HL-60 (cell line): ENCODE measurements around the gene CNGB1.

Source experiments
- DNase-seq, 2 experiments: peaks; one replicate each; pipeline ENCODE4 v3.0.0-alpha.2; 2010 to 2020; ENCODE audit warnings: low read depth in 1 of 2, low spot score in 1 of 2
- H3K27ac ChIP-seq: fragments of 250-450 bp; sonication (Bioruptor Pico); replicated peaks from 2 replicates; pipeline ENCODE4 v1.5.1; 2020; ENCODE audit warnings: mild to moderate bottlenecking, moderate library complexity
- H3K27me3 ChIP-seq: fragments of 250-450 bp; sonication (Bioruptor Pico); 2 replicates; pipeline ENCODE4 v1.5.1; 2021; ENCODE audit warnings: mild to moderate bottlenecking, moderate library complexity; ENCODE audit not compliant: insufficient read depth, poor library complexity, severe bottlenecking
- H3K4me3 ChIP-seq: replicated peaks from 2 replicates; pipeline ENCODE4 v1.5.1; 2011; ENCODE audit warnings: mild to moderate bottlenecking, control low read depth, low read length; ENCODE audit not compliant: insufficient read depth
- GABPA ChIP-seq: IDR thresholded peaks from 2 replicates; pipeline ENCODE4 v1.6.1; 2012; ENCODE audit warnings: low read depth
- POLR2AphosphoS5 ChIP-seq: IDR thresholded peaks from 2 replicates; pipeline ENCODE4 v1.6.1; 2012; ENCODE audit warnings: low read depth
- REST ChIP-seq: IDR thresholded peaks from 2 replicates; pipeline ENCODE4 v1.6.1; 2012; ENCODE audit warnings: low read depth; ENCODE audit not compliant: insufficient replicate concordance
- SPI1 ChIP-seq: IDR thresholded peaks from 2 replicates; pipeline ENCODE4 v1.6.1; 2012; ENCODE audit warnings: low read depth, mild to moderate bottlenecking, borderline replicate concordance
- TF ChIP-seq, protein P1 (sequence below): IDR thresholded peaks from one replicate; pipeline ENCODE4 v1.5.1; 2011; ENCODE audit warnings: low read length, control low read depth, inconsistent platforms; ENCODE audit not compliant: insufficient read depth

Gene CNGB1

DNA sequence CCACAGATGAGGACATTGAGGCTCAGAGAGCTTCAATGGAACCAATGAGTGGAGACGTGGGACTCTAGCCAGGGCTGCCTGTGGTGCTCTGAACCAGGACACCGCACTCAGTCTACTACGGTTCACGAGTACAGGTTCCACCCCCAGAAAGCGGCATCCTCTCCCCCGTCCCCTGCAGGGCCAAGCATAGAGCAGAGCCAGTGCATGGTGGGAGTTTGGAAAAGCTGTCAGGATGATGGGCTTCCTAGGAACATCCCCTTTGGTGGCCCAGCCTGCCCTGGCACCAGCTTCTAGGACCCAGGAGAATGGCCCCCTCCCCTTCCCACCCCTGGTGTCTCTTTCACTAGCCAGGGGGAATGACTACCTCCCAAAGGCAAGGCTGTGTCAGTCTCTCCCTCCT, 21.2 kb upstream of the CNGB1 start:
- no peak for DNase-seq
- no peak overlapping the region for H3K4me3 ChIP-seq
- H3K27ac ChIP-seq, result no peak overlapping the region
- peaks cover 2% of the 10 kb centered on the region for H3K27me3 ChIP-seq
- TF ChIP-seq SPI1, result no peak
- TF ChIP-seq REST, result no peak
- no peak for TF ChIP-seq GABPA
- TF ChIP-seq POLR2AphosphoS5, result no peak

DNA sequence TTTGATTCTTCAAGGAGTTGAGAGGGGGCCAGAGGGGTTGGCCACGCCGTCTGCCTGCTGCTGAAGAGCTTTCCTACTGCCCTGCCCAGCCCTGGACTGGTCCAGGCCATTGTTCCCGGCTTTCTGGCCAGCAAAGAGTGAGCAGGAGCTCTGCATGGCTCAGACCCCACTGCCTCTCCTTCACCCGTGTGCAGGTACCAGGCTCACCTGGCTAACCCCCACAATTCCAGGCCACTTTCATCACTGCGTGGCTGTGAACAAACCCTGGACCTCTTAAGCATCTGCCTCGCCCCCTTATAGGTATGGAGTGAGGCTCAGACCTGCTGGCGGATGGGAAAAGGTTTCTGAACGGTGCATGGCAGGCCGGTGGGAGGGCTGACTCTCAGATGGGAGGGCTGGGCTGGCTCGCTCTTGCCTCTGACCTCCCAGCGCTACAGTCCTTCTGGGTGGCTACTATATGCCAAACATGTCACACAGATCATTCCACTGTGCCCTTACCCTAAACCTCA, 20.7 kb upstream of the CNGB1 start:
- H3K27ac ChIP-seq, result no peak overlapping the region
- H3K4me3 ChIP-seq, result no peak overlapping the region
- no peak for DNase-seq
- TF ChIP-seq, protein P1, sequence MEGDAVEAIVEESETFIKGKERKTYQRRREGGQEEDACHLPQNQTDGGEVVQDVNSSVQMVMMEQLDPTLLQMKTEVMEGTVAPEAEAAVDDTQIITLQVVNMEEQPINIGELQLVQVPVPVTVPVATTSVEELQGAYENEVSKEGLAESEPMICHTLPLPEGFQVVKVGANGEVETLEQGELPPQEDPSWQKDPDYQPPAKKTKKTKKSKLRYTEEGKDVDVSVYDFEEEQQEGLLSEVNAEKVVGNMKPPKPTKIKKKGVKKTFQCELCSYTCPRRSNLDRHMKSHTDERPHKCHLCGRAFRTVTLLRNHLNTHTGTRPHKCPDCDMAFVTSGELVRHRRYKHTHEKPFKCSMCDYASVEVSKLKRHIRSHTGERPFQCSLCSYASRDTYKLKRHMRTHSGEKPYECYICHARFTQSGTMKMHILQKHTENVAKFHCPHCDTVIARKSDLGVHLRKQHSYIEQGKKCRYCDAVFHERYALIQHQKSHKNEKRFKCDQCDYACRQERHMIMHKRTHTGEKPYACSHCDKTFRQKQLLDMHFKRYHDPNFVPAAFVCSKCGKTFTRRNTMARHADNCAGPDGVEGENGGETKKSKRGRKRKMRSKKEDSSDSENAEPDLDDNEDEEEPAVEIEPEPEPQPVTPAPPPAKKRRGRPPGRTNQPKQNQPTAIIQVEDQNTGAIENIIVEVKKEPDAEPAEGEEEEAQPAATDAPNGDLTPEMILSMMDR, result no peak
- TF ChIP-seq GABPA, result no peak
- TF ChIP-seq POLR2AphosphoS5, result no peak
- TF ChIP-seq REST, result no peak
- H3K27me3 ChIP-seq, result peaks cover 2% of the 10 kb centered on the region

GRCh38 chr16:57988929-57989328, 18.0 kb upstream of the CNGB1 start:
- H3K4me3 ChIP-seq, result no peak overlapping the region
- DNase-seq, result no peak
- no peak overlapping the region for H3K27ac ChIP-seq
- no peak for TF ChIP-seq SPI1
- TF ChIP-seq GABPA, result no peak
- no peak for TF ChIP-seq REST
- no peak for TF ChIP-seq POLR2AphosphoS5
- H3K27me3 ChIP-seq, result peaks cover 4% of the 10 kb centered on the region

DNA sequence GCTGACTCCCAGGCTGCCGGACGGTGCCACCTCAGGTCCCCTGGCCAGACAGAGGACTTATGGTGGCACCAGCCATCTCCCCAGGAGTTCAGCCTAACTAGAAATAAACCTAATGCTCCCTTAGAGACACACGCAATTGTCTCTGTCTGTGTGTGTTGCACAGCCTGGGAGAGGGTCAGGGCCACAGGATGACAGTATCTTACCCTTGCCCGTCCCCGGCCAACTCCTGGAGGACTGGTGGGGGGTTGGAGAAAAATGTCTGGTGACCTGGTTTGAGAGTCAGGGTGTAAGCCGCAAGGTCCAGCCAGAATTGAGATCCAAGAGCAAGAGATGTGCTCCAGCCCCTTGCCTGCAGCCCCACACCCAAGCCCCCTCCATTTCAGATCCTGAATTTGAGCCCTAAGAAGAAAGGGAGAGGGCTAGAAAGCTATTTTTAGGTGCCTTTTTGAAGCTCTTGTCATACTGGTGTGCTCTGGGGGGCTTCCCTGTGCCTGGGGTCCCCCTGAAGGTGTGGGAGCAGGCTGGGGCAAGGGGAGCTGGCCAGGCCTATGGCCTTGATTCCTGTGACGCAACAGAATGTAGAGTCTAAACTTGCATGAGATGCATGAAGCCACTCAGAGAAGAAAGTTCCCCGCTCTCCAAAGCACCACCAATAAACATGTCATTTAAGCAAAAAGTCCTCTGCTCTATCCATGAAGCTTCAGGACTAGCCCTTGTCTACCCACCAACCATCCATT, 16.7 kb upstream of the CNGB1 start:
- peaks cover 4% of the 10 kb centered on the region for H3K27me3 ChIP-seq
- H3K4me3 ChIP-seq, result no peak overlapping the region
- TF ChIP-seq REST (no peak), SPI1 (no peak), POLR2AphosphoS5 (no peak), GABPA (no peak)
- TF ChIP-seq, protein P1, result no peak

More for the DNA sequence above, 16.7 kb upstream of the CNGB1 start:
- H3K27ac ChIP-seq, result no peak overlapping the region
- no peak for DNase-seq
